PFSK-1 (cell line): ENCODE data around the gene DCXR.
A peak's percentile ranks its signal among the peaks of the same experiment; 100 is the strongest.

ENCODE experiments used
- FOXP2 ChIP-seq: optimal IDR thresholded peaks from 2 replicates; pipeline ENCODE3; 2011; ENCODE audit warnings: borderline replicate concordance, control low read depth, inconsistent platforms; ENCODE audit not compliant: insufficient read depth; ENCODE audit errors: extremely low read length, extremely low read depth
- POLR2AphosphoS5 ChIP-seq: IDR thresholded peaks from 2 replicates; pipeline ENCODE4 v1.6.1; 2012; ENCODE audit warnings: low read depth, mild to moderate bottlenecking, control low read depth, low read length, moderate library complexity
- REST ChIP-seq, 2 experiments: IDR thresholded peaks; 2 replicates each; pipeline versions ENCODE4 v1.6.1 to v1.8.0; 2011 to 2012; ENCODE audit warnings: low read depth in 2 of 2, low read length in 2 of 2, control low read depth in 1 of 2, inconsistent platforms in 1 of 2, mild to moderate bottlenecking in 1 of 2, moderate library complexity in 1 of 2; ENCODE audit not compliant: insufficient read depth in 1 of 2
- SIN3A ChIP-seq: IDR thresholded peaks from 2 replicates; pipeline ENCODE4 v1.6.1; 2012; ENCODE audit warnings: mild to moderate bottlenecking, low read length, moderate library complexity, borderline replicate concordance; ENCODE audit not compliant: insufficient read depth
- TAF1 ChIP-seq: IDR thresholded peaks from 2 replicates; pipeline ENCODE4 v1.6.1; 2012; ENCODE audit warnings: low read length, control low read depth, borderline replicate concordance; ENCODE audit not compliant: insufficient read depth

DCXR gene

DNA sequence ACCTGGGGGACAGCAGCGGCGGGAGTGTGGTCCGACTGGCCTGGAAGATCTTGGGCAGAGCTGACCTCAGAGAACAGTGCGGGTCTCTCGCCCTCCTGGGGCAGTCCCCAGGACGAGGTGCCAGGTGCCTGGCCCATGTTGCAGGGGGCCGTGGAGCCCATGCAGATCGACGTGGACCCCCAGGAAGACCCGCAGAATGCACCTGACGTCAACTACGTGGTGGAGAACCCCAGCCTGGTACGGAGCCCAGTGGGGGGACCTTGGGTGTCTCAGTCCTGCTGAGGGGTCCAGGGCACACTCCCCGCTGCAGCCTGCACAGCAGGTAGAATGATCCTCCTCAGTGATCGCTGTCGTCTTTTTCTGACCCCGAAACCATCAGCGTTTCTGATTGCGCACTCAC is 15.6 kb upstream of the DCXR start:
- TF ChIP-seq REST (IDR thresholded peaks at IDR 0.05; ENCODE audit: insufficient read depth in 1 of 2, low read depth in 2 of 2, low read length in 2 of 2) (no peak), POLR2AphosphoS5 (no peak), SIN3A (no peak), FOXP2 (no peak)

DNA sequence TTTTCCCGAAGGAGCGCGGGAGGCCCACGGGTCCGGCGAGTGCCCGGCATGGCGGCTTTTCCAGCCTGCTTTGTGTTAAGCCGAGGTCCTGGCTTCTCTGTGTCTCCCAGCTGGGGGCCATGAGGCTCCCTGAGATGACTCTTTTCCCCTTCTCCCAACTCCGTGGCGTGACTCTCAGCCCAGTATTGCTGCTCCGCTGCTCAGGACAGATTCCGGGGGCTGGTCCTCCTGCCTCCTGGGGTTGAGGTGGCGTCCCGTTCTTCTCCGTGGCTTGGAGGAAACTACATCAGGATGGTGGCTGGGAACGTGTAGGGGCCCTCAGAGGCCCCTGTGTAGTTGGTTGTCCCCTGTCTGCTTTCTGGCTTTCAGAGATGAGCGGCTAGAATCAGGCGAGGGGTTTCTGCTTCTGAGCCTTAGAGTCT is 15.2 kb upstream of the DCXR start:
- TF ChIP-seq SIN3A: no peak
- no peak for TF ChIP-seq REST (IDR thresholded peaks at IDR 0.05; ENCODE audit: insufficient read depth in 1 of 2, low read depth in 2 of 2, low read length in 2 of 2)
- no peak for TF ChIP-seq FOXP2
- no peak for TF ChIP-seq TAF1
- TF ChIP-seq POLR2AphosphoS5: no peak

- TF ChIP-seq FOXP2 (no peak), TAF1 (0 out of 2 replicates have a peak, but pooled peaks have one; percentile 30), REST (IDR thresholded peaks at IDR 0.05; ENCODE audit: insufficient read depth in 1 of 2, low read depth in 2 of 2, low read length in 2 of 2) (peak in 1 of 2 experiments; percentile 21; a peak in 1 of 4 replicates)
Measured at GRCh38 chr17:82051776-82052637, 14.5 kb upstream of the DCXR start, which contains the start of the genes GPS1 and RFNG. Gene GPS1 (plus strand): TSS chr17:82051898. CDS start chr17:82051932, 34 bp downstream. Gene RFNG (minus strand): TSS chr17:82051811. CDS start chr17:82051766, 45 bp downstream.

- no peak for TF ChIP-seq FOXP2
- TF ChIP-seq POLR2AphosphoS5: no peak
- TF ChIP-seq SIN3A: no peak
Measured at GRCh38 chr17:82050761-82051641, 13.5 kb upstream of the DCXR start.

DNA sequence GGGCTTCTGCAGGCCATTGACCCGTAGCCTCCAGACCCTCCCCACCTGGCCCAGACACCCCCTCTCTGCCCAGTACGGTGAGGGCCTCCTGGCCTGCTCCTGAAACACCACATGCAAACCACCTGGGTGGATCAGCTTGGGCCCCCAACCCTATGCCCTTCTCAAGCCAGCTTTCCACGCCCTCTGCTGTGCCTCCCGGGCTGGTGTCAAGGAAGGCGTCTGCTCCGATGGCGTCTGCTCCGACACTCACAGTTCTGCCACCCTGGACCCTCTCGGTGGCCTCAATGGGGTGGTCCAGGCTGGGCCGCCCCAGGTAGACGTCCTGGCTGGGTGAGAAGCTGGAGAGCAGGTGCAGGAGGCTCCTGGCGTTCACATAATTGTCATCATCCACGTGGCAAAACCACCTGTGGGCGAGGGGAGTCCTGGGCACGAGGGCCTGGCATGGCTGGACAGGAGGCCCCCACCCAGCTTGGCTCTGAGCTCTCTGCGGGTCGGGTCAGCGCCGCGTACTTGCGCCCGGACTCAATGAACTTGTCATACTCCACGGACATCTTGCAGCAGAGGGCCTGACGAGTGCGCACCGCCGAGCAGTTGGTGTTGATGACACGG is 12.8 kb upstream of the DCXR start:
- TF ChIP-seq FOXP2: no peak
- TF ChIP-seq REST (IDR thresholded peaks at IDR 0.05; ENCODE audit: insufficient read depth in 1 of 2, low read depth in 2 of 2, low read length in 2 of 2): no peak
- no peak for TF ChIP-seq TAF1
- no peak for TF ChIP-seq SIN3A
- no peak for TF ChIP-seq POLR2AphosphoS5
